Diencephalon (tissue), 1 donor: ENCODE data around the gene GNB2. TPM values are rescaled to one million over a fixed set of nuclear protein-coding genes. Genes with fewer than 3 reads are reported as not detected.

Experiments
- total RNA-seq: library from RNA; depleted of rRNA; stranded (reverse); fragments of >200 nt; gene quantifications from one replicate; pipeline ENCODE4 v1.2.3, GENCODE V29; 2014

GNB2 gene
- 120 TPM for total RNA-seq

DNA sequence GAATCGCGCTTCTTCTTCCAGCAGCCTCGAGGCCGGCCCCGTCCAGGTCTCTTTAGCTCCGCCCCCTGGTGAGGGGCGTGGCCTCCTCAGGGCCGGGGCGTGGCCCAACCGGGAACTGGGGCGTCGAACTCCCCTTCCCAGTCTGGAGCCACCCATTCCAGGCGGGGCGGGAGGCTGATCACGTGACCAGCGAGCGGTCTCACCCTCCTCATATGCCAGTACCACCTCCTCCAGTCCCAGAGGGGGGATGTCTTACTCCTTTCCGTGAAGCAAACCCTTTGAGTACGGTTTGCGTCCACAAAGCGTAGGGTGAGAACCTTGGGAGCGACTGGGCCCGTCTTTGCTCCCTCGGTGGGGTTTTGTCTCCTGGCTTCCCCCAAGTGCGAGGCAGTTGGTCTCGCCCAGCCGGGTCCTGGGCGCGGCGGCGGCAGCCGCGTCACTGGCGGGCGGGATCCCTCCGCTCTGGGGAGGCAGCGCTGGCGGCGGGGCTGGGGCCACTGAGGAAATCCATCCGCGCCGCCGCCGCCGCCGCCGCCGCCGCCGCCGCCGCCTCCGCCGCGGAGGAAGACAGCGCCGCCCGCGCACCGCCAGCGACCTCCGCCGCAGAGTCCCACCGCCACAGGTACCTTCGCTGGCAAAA lies at the start of gene GNB2:
GNB2 (plus strand) TSS at position 439 of the 640 bp plus-strand sequence. CDS start 2,526 bp downstream, outside the sequence.

DNA sequence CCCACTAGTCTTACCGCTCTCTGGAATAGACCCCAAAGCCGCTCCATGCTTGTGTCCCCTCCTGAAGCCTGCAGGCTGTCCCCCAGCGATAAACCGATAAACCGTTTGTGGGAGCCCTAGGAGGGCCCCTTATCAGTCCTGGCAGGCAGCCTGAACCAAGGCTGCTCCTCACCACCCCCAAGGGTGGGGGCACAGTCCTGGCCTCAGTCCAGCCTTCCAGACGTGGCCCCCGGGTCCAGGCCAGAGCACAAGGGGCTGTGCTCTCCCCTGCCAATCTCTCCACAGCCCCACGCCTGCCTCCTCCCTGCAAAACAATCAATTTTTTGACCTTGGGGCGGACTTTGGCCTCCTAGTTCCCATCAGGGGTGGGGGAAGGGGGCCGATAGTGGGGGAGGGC lies 32.1 kb upstream of the GNB2 start, which contains the start of gene TFR2:
TFR2 (minus strand) TSS at position 90 of the 397 bp plus-strand sequence; CDS start at position 47, 43 bp downstream.

DNA sequence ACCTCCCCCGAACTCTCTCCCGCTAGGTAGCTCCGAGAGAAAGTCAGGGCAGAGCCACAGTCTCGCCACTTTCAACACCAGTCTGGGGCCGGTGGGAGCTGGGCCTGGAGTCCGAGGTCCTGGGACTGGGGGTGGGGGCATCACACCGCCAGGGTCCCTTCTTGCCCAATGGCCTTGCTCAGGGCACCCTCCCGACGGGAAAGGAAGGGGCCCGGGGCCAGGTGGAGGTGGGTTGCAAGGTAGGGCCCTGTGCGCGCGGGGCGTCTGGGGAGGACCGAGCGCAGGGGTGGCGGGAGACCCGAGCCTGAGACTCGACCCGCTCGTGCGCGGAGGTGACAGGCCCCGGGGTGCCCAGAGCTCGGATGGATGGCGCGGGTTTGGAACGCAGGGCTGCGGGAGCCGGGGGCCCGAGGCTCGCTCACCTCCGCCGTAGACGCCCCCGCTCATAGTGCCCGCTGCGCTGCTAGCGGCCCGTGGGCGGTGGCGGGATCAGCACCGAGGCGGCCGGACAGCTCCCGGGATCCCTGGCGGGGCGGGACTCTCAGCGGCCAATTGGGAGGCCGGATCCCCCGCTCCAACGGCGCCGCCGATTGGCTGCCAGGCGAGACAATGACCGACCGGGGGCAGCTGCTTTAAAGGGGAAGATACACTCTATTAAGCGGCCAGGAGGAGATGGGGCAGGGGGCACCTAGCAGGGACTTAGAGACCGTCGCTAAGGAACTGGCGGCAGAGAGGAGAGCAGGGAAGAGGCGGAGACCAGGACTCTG lies 17.4 kb upstream of the GNB2 start, which contains the start of gene ACTL6B:
ACTL6B (minus strand) TSS at position 541 of the 767 bp plus-strand sequence; CDS start at position 447, 94 bp downstream.

DNA sequence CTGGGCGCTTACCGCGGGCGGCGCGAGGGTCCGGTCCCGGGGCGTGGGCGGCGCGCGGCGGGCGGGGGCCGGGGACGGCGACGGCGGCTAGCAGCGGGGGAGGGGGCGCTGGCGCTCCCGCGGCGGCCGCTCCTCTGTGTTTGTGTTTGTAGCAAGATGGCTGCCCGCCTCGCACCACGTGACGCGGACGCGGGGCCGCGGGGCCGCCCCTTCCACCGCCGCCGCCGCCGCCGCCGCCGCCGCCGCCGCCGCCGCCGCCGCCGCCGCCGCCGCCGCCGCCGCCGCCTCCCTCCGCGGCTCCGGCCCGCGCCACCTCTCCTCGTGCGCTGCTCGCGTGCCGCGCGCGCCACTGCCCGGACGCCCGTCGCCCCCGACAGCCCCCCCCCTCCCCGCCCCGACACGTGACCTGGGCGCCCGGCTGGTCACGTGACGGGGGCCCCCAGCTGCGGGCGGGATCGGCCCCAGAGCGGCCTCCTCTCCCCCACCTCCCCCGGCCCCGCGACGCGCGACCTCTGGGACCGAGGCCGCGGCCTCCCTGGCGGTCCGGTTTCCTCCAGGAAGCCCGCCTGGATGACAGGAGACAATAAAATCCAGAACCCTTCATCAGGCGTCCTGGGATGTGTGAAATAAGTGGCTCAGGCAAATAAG lies 20.7 kb downstream of the GNB2 start, which contains the start of gene GIGYF1:
GIGYF1 (minus strand) TSS at position 153 of the 648 bp plus-strand sequence. CDS start 6,012 bp downstream, outside the sequence.

DNA sequence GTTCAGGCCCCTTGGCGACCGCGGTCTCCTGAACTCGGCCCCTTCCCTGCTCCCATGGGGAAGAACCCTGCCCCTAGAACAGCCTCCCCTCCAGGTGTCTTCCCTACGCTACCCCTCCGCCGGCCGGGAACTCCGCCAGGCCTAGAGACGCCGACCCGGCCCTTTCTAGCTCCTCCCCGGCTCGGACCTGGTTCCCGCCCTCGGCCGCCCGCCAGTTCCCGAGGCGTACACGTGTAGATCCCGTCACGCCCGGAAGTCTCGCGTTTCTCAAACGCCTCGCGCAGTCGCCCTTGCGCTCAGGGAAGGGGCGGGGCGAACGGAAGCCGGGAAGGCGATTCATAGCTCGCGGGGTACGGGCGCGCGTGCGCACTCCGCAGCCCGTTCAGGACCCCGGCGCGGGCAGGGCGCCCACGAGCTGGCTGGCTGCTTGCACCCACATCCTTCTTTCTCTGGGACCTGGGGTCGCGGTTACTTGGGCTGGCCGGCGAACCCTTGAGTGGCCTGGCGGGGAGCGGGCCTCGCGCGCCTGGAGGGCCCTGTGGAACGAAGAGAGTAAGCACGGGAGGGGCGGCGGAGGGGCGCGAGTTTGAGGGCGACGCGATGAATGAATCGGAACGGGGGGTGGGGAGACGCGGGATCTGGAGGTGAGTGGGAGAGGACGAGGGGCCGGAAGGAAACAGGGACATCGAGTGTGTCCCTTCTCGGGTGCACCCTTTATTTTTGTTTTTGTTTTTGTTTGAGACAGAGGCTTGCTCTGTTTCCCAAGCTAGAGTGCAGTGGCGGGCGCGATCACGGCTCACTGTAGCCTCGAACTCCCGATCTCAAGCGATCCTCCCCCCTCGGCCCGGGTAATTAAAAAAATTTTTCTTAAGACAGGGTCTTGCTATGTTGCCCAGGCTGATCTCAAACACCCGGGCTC lies 32.5 kb downstream of the GNB2 start, which contains the start of gene POP7:
POP7 (plus strand) TSS at position 369 of the 919 bp plus-strand sequence. CDS start 710 bp downstream, outside the sequence.

DNA sequence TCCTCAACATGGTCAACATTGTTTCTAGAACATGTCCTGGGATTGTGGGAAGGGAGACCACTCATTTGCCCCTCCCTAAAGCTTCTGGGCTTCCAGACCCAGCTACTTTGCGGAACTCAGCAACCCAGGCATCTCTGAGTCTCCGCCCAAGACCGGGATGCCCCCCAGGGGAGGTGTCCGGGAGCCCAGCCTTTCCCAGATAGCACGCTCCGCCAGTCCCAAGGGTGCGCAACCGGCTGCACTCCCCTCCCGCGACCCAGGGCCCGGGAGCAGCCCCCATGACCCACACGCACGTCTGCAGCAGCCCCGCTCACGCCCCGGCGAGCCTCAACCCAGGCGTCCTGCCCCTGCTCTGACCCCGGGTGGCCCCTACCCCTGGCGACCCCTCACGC lies 46.7 kb downstream of the GNB2 start, which contains the start of gene EPO:
EPO (plus strand) TSS at position 190 of the 392 bp plus-strand sequence. CDS start 513 bp downstream, outside the sequence.

Other genes starting within 250 kb of the GNB2 start
- gene ZCWPW1, start 245.0 kb upstream of the GNB2 start, total RNA-seq, result 2.1 TPM
- gene MEPCE, start 243.9 kb upstream of the GNB2 start, total RNA-seq, result 27.9 TPM
- gene PPP1R35, start 237.2 kb upstream of the GNB2 start, total RNA-seq, result 7.6 TPM
- gene SPACDR, start 209.5 kb upstream of the GNB2 start, total RNA-seq, result not detected
- 33.7 TPM for gene TSC22D4, start 194.5 kb upstream of the GNB2 start, total RNA-seq
- gene NYAP1, start 189.8 kb upstream of the GNB2 start, total RNA-seq, result 38.8 TPM
- 6.7 TPM for gene AGFG2, start 134.5 kb upstream of the GNB2 start, total RNA-seq
- gene SAP25, start 99.8 kb upstream of the GNB2 start, total RNA-seq, result not detected
- gene LRCH4, start 87.6 kb upstream of the GNB2 start, total RNA-seq, result 11.1 TPM
- not detected for gene FBXO24, start 87.4 kb upstream of the GNB2 start, total RNA-seq
- 9.0 TPM for gene PCOLCE, start 71.4 kb upstream of the GNB2 start, total RNA-seq
- 11.3 TPM for gene MOSPD3, start 61.2 kb upstream of the GNB2 start, total RNA-seq
- 9.2 TPM for gene TFR2, start 32.2 kb upstream of the GNB2 start, total RNA-seq
- 90.4 TPM for gene ACTL6B, start 17.3 kb upstream of the GNB2 start, total RNA-seq
- gene GIGYF1, start 20.5 kb downstream of the GNB2 start, total RNA-seq, result 16.4 TPM
- gene POP7, start 32.4 kb downstream of the GNB2 start, total RNA-seq, result 38.1 TPM
- gene EPO, start 46.7 kb downstream of the GNB2 start, total RNA-seq, result not detected
- gene ZAN, start 59.9 kb downstream of the GNB2 start, total RNA-seq, result not detected
- 11.1 TPM for gene EPHB4, start 153.8 kb downstream of the GNB2 start, total RNA-seq
- 27.9 TPM for gene SLC12A9, start 179.0 kb downstream of the GNB2 start, total RNA-seq
- gene TRIP6, start 193.6 kb downstream of the GNB2 start, total RNA-seq, result 10.4 TPM
- gene SRRT, start 201.4 kb downstream of the GNB2 start, total RNA-seq, result 30.2 TPM
- gene UFSP1, start 216.0 kb downstream of the GNB2 start, total RNA-seq, result 3.7 TPM
- 73.4 TPM for gene ACHE, start 222.1 kb downstream of the GNB2 start, total RNA-seq